Upper lobe of left lung (tissue), 6 donors: ENCODE measurements around the gene RGMA. TPM values are rescaled to one million over a fixed set of nuclear protein-coding genes. Genes with fewer than 3 reads are reported as not detected.

Source experiments
- ATAC-seq, 2 donors: fragments of 200-7000 bp; cut with Tn5 transposase; one replicate each; pipeline ENCODE4 v1.9.1; 2022; ENCODE audit warnings: mild to moderate bottlenecking in 2 of 2, moderate library complexity in 2 of 2; ENCODE audit not compliant: low FRiP score in 2 of 2
- DNase-seq, 2 donors: peaks; one replicate each; pipeline ENCODE4 v3.0.0-alpha.2; 2019 to 2020
- H3K27ac ChIP-seq, 4 donors: fragments of 200-600 bp; sonication (generic); one replicate each; pipeline ENCODE4 v1.5.1; 2016 to 2019
- H3K27me3 ChIP-seq, 4 donors: fragments of 200-600 bp; sonication (generic); one replicate each; pipeline ENCODE4 v1.5.1; 2017 to 2019
- H3K36me3 ChIP-seq, 4 donors: fragments of 200-600 bp; sonication (generic); one replicate each; pipeline ENCODE4 v1.5.1; 2016 to 2019
- H3K4me1 ChIP-seq, 4 donors: fragments of 200-600 bp; sonication (generic); one replicate each; pipeline ENCODE4 v1.5.1; 2018 to 2019
- H3K4me3 ChIP-seq, 4 donors: fragments of 200-600 bp; sonication (generic); one replicate each; pipeline ENCODE4 v1.5.1; 2017 to 2019; ENCODE audit warnings: mild to moderate bottlenecking in 2 of 4, moderate library complexity in 1 of 4
- H3K9me3 ChIP-seq, 4 donors: fragments of 200-600 bp; sonication (generic); one replicate each; pipeline ENCODE4 v1.5.1; 2018 to 2019
- CTCF ChIP-seq, 6 experiments: fragments of 450-650 bp in 4 of 6; fragments of 200-600 bp in 2 of 6; sonication (generic) in 2 of 6; IDR thresholded peaks; one replicate each; pipeline ENCODE4 v1.5.1; 2016 to 2019; ENCODE audit warnings: antibody characterized with exemption in 6 of 6
- EP300 ChIP-seq, 4 donors: sonication (generic); formaldehyde crosslinking; IDR thresholded peaks; one replicate each; pipeline ENCODE4 v1.5.1; 2017; ENCODE audit warnings: antibody characterized with exemption in 4 of 4, control low read depth in 2 of 4
- POLR2A ChIP-seq, 4 donors: fragments of 450-650 bp; IDR thresholded peaks; one replicate each; pipeline ENCODE4 v1.5.1; 2016 to 2017; ENCODE audit warnings: antibody characterized with exemption in 4 of 4, mild to moderate bottlenecking in 2 of 4
- POLR2AphosphoS5 ChIP-seq, 2 donors: sonication (generic); formaldehyde crosslinking; IDR thresholded peaks; one replicate each; pipeline ENCODE4 v1.5.1; 2017; ENCODE audit warnings: antibody characterized with exemption in 2 of 2
- WGBS, 2 donors: methylation state at CpG; one replicate each; pipeline ENCODE4 v1.1.5; 2017 to 2018; 5-methylcytosine and 5-hydroxymethylcytosine counted together
- total RNA-seq, 6 donors: library from RNA; depleted of rRNA in 4 of 6; stranded (reverse); fragments of >200 nt in 4 of 6; gene quantifications; one replicate each; pipeline versions ENCODE4 v1.1.0 to v1.2.1, GENCODE V29; 2016 to 2021
- donor health status: DM: no; HTN: no; CAD: no; lungs with moderate emphysema.
- donor health status: DM: no; HTN: yes; CAD: no; lungs with severe emphysema.

Gene RGMA
- total RNA-seq, 6 donors from 2014 or later = 2.3 to 14.2 (median 4.8) TPM

DNA sequence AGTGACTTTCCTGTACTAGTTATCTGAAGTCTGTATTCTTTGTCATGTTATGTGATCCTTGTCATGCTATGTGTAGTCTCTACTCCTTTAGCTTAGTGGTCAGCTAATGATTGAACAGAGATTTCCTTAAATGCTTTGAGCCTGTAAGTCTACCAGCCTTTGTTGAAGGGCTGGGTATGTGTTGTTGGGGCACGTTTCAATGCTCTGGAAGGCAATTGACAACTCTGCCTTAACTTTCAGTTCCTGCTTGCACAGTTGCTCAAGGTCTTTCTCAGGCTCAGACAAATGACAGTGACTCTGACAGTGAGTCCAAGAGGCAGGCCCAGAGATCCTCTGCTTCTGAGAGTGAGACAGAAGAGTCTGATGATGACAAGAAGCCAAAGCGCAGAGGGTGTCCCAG lies 99.5 kb downstream of the RGMA start:
- H3K4me1 ChIP-seq = no peaks in the 10 kb centered on the region
- ATAC-seq (no peak), DNase-seq (no peak)
- TF ChIP-seq POLR2A (IDR thresholded peaks at IDR 0.05) = no peak
- no peak for TF ChIP-seq CTCF (IDR thresholded peaks at IDR 0.05)
- no peak for TF ChIP-seq EP300 (IDR thresholded peaks at IDR 0.05)
- no peak for TF ChIP-seq POLR2AphosphoS5 (IDR thresholded peaks at IDR 0.05)
- H3K9me3 ChIP-seq = no peaks in the 10 kb centered on the region
- H3K27ac ChIP-seq = no peak overlapping the region
- peaks cover 38 to 100% (median 73%) of the 10 kb centered on the region in 4 donors for H3K36me3 ChIP-seq
- H3K27me3 ChIP-seq = no peaks in the 10 kb centered on the region
- WGBS, 2 donors = 80 to 97% methylated on average over 2 of the region's 2 CpGs
- H3K4me3 ChIP-seq = no peak overlapping the region

Other genes starting within 250 kb of the RGMA start
- gene CHD2, start 188.9 kb downstream of the RGMA start, total RNA-seq = 100 to 1,000 TPM; 102 to 500 (median 155) TPM